Measurements from ENCODE around the gene KATNAL1.
"Not testable (repeated sequence)": the region's sequence is repeated elsewhere in the genome, so short reads cannot be mapped to it uniquely, and the experiment has no call there.

Gene KATNAL1

DNA sequence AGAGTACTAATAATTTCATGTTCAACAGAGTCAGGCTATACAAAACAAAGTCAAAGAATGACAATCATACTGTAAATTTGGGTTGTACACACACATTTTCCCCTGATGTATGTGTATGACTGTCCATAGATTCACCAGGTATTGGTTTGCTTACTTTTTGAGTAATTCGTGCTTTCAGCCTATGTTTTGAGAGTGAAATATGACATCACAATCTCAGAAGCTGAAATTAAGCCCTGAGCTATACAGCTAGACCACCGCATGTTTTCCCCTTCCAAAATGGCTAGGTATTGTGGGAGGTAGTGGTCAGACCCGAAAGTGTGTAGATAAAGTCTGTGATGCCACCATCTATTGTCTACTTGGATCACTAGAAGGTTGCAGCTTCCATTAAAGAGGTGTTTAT lies 102.8 kb downstream of the KATNAL1 start:
- no peak for DNase-seq

DNA sequence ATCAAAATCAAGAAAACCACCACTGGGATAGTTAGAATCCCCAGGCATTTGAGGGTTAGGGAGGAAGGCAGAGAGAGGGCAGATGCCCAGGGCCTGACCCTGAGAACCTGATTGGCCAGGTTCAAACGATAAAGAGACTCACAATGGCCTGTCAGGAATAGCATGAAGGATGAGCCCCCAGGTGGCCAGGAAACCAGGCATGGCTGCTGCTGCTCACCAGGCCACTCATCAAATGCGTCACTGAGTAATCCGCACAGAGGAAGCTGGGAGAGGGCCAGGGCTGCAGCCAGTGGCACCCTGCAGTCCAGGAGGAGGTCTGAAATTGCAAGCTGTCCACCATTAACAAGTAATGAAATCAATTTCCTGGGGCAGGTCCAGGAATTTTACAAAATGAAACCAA lies 111.3 kb downstream of the KATNAL1 start:
- DNase-seq = no peak

DNA sequence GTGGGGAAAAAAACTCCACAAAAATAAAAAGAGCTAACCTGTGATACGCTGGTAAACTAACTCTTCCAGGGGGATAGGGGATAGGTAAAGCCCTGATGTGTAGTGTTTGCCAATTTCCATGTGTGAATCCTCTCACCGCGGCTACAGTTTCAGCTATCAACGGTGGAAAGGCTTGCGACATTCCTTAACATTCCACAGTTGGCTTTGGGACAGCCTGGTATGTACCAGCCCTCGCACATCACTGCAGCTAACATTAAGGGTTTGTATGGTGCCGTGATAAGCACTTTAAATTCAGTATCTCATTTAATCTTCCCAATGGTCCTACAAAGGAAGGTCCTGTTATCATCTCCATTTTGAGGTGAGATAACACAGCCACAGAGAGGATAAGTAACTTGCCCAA lies 112.4 kb downstream of the KATNAL1 start:
- no peak for DNase-seq

DNA sequence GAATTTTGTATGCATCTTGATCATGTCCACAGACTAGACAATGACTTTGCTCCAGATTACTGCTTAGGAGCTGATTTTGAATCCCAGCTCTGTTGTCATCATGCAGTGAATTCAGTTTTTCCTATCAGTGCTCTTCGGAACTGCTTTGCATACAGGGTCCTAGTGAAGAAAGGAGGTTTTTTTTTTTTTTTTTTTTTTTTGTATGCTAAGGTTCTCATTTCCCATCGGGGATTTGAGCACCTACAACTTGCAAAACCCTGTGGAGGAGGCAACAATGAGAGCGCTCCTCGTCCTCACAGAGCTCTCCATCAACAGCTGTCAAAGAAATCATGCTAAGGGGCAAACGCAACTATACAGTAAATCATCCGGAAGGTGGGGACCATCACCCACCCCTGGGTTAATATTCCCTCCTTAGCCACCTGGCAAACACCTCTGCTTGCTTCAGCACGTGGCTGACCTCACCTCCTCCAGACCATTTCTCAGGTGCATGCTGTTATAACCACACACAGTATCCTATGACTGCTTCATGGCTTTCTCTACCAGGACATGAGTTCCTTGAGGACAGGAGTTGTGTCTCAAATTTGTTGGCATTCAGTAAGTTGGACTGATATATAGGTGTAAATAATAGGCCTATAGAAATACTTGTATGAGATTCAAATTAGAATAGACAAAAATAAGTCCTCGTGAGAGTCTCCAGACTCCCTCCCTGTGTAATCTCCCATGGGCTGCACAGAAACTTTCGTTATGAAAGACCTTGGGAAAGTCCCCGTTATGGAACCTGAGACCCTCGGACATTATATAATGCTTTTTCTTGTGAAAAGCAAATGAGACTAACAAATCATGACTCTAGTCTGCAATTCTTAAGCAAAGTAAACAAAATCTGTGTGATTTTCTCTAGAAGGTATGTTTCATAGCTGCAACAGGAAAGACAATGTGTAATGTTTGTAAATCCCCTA lies 113.8 kb downstream of the KATNAL1 start:
- no peak for DNase-seq

DNA sequence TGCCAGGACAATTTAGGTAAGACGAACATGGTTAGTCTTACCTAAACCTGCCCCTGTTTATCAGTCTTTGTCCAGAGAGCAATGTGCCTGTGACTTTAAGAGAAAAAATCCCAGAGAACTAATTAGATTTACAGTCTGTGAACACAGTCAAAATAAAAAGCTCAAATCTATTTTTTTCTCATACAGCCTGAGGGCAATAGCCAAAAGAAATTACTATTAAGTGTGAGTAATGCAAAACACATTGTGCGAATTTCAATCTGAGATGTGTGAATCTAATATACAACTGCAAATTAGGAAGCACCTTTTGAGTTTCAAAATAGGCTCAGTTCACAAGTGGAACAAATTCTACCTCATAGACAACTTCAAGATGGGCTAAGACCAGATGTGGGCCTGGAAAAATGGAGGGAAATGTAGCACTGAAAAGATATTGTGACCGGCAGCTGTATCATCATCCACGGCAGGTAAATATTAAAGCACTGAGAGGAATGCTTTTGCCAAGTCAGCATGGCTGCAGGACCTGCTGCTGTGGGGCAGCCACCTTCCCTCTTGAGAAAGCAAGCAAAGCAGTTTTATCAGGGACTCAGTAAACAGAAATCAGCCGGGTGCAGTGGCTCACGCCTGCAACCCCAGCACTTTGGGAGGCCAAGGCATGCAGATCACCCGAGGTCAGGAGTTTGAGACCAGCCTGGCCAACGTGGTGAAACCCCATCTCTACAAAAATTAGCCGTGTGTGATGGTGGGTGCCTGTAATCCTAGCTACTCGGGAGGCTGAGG lies 114.8 kb downstream of the KATNAL1 start:
- DNase-seq = no peak

DNA sequence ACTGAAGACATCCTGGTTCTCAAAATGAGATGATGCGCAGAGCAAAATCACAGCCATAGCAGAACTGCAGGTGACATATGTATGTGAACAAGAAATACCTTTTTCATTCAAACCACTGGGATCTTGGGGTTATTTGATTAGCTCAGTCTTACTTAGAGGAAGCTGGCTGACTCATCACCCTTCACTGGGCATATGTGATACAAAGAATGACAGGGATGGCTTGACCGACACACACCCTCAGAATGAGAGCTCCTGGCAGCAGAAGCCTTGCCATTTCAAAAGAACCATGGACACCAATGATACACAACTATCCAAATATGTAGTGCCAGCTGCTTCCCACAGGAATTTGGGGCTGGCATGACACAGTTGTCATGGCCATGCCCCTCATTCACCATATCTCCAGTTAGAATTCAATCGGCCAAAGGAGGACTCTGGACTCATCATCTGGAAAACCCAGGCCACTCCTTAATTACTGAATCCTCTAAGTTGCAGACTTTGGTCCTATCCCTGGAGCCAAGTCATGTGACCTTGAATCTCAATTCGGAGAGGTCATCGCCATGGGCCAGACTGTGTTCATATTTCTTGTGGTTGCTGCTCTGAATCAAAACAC lies 115.8 kb downstream of the KATNAL1 start:
- no peak for DNase-seq

DNA sequence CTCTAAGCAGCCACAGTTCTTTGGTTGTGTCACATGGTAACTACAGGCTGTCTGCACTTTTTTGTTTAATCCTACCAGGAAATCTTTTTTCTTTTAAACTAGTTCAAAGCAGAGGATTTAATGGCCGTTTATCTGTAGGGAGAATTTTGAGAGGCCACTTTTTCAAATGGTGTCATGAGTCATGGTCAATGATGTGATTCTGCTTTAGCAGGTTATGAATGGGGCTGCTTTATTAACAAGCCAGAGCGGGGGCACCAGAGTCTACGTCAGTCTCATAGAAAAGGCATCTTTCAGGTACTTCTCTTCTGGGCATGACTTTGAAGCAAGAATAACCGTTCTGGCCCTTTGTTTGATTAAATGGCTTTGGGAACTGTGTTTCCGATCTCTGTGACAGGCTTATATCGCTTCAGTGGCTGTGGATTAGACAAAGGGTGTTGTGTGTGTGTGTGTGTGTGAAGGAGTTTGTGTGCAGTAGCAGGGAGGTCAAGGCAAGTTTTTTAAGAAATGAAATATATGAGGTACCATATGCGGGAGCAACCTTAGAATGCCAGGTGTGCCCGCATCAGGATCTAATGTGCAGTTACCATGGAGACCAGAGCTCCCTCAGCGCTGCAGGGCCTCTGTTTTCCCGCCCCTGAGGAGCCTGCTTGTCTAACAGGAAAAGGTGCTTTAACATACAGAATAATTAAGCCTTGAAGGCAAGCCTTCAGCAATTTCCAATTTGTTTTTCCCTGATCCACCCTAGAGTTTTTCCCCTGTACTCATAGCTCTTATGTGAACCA lies 120.5 kb downstream of the KATNAL1 start:
- DNase-seq = no peak

DNA sequence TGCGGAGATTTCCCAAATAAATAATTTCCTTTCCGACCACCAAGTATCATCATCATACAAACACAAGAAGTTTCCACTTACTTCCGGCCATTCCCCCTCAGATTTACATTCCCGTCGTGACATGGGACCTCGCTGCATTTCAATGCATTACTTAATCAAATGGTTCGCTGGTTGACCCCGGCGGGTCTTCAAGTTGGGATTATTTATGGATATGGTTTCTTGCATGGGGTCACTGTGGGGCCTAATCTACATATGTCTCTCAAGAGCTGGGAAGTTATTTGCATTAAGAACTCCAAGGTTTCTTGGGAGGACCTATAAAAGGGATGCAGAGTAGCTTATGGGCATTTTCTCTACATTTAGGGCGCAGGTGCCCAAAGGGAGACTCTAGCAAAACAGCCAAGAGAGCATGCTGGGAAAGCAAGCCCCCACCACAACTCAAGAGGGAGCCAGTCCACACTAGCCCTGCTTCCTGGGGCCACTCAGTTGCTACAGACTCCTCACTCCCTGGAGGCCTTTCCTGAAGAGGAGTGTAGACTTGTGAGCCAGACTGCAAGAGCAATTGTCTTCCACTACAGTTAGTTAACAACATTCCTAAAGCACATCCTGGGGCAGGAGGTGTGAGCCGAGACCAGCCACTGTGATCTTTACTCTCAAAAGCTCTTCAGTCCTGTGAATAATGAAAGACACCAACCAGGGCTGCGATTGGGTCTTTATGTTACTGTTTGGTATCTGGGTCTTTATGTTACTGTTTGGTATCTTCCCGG lies 125.3 kb downstream of the KATNAL1 start:
- DNase-seq = no peak

DNA sequence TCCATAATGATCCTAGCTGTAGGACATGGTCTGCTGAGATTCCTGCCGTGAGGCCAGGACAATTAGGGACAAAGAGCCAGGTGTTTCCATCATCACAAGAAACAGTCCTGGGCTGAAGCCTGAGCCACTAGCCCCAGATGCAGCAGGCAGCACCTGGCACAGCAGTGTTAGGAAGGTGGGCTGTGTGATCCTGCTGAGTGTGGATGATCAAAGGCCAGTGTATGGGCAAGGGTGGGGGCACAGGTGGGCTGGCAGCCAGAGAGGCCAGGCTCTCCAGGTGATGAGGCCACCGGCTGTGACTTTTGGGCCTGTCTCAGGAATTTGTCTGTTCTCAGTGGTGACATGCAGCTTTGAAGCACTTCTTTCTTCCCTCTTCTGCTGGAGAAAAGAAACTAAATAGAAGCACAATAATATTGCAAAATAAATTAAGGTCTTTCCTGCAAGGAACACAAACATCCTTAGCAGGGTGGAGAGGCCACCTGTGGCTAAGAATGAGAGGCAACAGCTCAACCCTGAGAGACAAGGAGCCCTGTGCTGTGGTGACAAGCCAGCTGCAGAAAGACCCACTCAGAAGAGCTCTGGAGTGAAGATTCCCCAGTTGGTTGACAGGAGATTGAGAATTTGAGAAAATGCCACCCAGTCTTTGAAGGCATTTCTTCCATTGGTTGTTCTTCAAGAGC lies 127.6 kb downstream of the KATNAL1 start:
- no peak for DNase-seq

DNA sequence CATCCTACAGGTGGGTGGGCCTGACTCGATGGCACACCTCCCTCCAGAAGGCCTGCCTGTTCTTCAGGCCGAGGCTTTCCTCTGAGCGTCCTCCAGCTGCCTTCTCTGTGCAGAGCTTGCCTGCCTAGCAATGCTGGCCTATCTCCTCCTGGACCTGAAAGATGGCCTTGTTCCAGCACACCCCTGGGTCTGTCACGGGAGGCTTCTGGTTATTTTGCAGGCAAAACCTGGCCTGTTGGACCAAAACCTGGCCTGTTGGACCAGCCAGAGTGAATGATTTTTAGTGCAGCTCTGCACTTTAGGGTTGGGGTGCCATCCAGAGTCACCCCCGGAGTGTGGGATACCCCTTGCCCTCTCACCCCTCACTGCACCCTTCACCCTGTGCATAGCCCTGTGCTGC lies 128.4 kb downstream of the KATNAL1 start:
- no peak for DNase-seq

DNA sequence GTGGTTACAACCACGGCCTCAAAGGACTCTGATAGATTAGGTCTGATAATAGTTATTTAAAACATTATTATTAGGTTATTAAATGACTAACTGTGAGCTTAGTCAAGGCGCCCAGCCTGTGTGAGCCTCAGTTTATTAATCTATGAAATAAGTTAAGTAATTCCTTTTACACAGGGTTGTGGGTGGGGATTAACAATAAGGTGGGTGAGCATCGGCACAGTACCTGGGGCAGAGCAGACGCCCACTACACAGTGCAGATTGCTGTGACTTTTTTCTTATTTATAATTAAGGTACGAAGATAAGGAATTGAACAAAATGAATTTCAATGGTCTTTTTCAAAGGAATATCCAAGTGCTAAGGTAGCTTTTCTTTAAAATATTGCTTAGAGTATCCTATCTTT lies 132.2 kb downstream of the KATNAL1 start:
- DNase-seq = no peak

DNA sequence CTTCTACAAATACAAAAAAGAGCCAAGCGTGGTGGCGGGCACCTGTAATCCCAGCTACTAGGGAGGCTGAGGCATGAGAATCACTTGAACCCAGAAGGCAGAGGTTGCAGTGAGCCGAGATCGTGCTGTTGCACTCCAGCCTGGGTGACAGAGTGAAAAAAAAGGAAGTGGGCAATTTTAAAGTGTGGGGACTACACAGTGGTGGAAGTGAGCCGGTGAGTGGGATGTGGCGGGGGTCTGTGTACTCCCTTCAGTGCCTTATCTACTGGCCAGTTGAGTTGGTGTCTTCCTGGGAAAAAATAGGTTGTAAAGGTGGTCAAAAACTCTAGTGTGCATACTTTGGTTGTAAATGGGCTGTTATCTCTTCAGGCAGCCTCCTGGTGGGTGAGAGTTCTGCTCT lies 133.1 kb downstream of the KATNAL1 start:
- not testable (repeated sequence) for DNase-seq

DNA sequence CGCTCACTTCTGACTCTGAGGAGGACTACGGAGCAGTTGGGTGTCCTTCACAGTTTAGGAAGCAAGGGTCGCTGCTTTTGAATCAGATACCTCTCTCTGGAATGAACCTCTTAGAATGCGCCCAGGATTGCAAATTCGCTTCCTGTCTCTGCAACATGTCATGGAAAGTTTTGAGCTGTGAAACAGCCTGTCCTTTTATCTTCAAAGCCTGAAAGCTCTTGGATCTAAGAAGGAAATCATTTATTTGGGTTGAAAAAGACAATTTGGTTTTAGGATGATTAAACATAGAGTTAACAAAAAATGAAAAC lies 134.1 kb downstream of the KATNAL1 start:
- DNase-seq = no peak

DNA sequence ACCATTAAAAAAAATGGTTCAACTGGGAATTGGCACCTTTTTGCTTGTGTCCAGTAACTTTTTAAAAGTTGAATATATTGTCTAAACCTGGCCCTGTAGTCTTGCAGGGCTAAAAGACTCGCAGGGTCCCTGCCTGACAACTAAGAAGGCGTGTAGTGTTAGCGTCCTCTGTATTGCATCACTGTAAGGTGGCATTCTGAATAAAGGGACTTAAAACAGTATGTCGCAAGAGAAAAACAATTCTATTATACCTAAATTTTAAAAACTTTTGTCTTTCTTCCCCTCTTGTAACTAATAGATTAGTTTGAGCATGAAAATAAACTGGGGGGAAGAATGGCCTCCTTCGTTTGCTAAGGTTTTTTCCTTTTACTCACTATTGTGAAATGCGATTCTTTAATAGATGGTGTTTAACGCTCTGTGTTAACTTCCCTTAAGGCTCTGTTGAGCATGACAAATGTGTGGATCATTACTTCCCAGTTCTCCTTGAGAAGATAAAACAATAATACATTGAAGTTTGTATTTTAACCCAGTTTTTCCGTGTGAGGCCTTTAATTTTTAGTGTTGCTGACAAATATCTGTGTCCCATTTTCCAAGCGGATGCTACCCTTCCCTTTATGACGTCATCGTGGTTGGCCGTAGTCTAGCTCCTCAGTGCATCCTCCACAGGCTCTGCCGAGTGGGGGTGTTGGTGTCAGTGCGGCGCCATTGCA lies 134.6 kb downstream of the KATNAL1 start:
- no peak for DNase-seq

DNA sequence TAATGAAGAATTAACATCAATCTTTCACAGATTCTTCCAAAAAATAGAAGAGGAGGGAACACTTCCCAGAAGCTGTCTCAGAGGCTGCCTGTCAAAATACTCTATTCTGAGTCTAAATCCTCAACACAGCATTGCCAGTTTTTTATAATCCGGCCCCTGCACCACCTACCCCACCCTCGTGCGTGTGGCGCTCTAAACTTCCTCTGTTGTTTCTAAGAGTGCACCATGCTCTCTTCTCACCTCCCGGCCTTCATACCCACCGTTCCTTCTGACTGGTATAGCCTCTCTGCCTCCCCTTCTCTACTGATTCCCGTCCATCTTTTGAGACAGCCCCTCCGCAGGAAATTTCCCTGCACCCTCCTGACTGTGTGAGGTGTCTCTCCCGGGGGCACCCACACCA lies 136.8 kb downstream of the KATNAL1 start:
- DNase-seq = no peak

DNA sequence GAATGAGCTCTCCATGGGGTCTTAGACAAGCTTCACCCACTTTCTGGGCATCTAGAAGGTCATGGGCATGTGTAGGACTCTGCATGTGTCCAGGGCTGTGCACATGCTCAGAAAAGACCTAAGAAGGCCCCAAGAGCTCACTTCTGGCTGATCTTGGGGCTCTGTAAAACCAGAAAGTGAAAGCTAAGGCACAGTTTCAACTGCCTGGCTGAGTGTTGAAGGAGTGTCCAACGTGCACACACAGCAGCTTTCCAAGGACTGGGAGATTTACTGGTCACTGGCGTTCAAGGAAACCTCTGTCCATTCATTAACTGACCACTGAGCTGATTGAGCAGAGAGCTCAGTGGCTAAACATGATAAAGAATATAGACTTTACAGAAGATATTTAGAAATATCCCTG lies 137.9 kb downstream of the KATNAL1 start:
- DNase-seq = no peak

DNA sequence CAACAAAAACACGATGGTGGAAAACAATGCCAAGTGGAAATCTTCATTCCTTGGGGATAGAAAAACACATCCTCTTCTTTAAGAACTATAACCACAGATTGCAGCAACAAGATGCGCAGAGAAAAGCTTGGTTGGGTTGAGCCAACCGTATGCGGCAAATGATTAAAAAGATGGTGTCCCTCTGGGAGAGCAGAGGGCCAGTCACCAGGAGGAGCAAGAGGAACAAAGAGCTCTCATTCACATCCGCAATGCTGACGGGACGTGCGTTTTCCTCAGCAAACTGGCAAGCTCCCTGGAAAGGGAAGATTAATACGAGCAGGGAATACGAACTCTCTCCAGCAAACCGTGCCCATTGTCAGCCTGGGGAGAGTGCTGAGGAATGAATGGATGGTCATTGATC lies 141.6 kb downstream of the KATNAL1 start:
- DNase-seq = no peak

DNA sequence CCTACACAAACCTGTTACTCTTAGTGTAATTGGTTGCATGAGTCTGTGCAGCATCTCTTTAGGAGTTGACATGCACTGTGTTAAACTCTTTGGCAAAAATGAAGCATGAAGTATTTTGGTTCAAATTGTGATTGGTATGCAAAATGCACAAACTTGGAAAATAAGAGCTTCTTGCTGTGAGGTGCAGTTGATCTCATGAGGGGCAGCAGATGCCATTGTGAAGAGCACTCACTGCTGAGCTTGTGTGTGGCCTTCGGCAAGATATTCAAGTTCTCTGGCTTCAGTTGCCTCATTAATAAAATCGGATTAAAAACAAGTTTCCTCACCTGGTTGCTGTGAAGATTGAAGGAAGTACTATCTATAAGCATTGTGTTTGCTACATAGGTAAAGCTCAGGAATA lies 142.3 kb downstream of the KATNAL1 start:
- no peak for DNase-seq

DNA sequence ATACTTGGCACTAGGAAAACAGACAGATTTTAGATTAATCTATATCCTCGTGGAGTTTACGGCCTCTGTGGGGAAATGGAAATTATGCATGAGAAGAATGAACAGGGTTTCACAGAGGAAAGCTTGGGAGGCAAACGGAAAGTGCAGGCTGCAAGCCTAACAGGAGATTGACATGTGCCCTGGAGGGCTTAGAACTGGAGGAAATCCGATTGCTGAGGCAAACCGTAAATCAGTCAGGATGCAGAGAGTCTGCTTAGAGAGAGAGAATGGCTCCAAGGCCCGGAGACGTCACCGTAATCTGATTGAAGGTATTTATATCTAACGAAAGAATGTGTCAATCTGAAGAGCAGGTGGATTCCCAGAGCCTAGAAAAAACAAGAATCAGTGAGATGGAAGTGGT lies 143.2 kb downstream of the KATNAL1 start:
- no peak for DNase-seq

DNA sequence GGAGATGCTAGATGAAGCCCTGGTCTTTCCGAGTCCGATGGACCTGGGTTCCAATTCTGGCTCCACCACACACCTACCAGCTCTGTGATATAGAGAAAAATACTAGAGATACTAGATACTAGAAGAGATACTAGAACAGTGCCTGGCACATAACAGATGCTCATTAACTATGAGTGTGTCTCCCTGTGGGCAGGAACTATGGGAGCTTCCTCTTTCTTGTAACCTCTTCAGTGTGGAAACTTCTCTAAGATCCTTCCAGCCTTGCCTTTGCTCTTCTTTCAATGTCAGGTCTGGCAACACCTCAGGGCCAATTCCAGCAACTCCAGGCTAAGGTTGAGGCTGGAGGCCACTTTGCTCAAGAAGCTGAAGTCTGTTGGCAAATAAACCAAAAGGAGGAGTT lies 143.9 kb downstream of the KATNAL1 start:
- no peak for DNase-seq

DNA sequence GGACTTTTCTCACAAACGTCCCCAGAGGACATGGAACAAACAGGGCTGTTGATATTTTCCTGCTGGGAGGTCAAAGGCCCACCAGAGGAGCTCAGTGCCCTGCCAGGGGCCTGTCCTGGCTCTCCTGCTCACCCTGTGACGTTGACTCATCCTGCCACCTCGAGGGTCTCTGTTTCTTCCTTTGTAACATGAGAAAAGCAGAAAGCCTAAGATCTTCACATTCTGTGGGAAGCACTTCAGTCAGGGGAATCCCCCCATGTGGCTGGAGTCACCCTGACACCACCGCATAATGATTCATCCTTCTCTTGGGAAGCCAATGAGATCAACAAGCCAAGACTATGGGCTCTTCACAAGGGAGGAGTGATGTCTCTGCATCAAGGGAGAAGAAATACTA lies 147.9 kb downstream of the KATNAL1 start:
- DNase-seq = no peak
